Liver (tissue), 3 donors: ENCODE results near the gene LDB2.

Source experiments
- EGR1 ChIP-seq, 2 donors: IDR thresholded peaks; 2 replicates each; pipeline ENCODE4 v1.6.1; 2016 to 2018; ENCODE audit warnings: antibody characterized with exemption in 2 of 2, low read depth in 2 of 2
- NR2F2 ChIP-seq: IDR thresholded peaks from 2 replicates; pipeline ENCODE4 v1.6.1; 2016; ENCODE audit warnings: antibody characterized with exemption
- YY1 ChIP-seq: IDR thresholded peaks from 2 replicates; pipeline ENCODE4 v1.6.1; 2016; ENCODE audit warnings: antibody characterized with exemption, mild to moderate bottlenecking
- TF ChIP-seq, protein P1 (sequence below): IDR thresholded peaks from 2 replicates; pipeline ENCODE4 v1.6.1; 2016; ENCODE audit warnings: antibody characterized with exemption, mild to moderate bottlenecking
- TF ChIP-seq, protein P2 (sequence below): fragments of 150-350 bp; IDR thresholded peaks from 2 replicates; pipeline ENCODE4 v1.5.1; 2017; ENCODE audit warnings: improper control_type of control experiment, low read depth, low read length; ENCODE audit not compliant: missing input control
- TF ChIP-seq, protein P3 (sequence below): IDR thresholded peaks from 2 replicates; pipeline ENCODE4 v1.6.1; 2016; ENCODE audit warnings: antibody characterized with exemption
- donor health status: healthy.
- donor health status: healthy.

DNA sequence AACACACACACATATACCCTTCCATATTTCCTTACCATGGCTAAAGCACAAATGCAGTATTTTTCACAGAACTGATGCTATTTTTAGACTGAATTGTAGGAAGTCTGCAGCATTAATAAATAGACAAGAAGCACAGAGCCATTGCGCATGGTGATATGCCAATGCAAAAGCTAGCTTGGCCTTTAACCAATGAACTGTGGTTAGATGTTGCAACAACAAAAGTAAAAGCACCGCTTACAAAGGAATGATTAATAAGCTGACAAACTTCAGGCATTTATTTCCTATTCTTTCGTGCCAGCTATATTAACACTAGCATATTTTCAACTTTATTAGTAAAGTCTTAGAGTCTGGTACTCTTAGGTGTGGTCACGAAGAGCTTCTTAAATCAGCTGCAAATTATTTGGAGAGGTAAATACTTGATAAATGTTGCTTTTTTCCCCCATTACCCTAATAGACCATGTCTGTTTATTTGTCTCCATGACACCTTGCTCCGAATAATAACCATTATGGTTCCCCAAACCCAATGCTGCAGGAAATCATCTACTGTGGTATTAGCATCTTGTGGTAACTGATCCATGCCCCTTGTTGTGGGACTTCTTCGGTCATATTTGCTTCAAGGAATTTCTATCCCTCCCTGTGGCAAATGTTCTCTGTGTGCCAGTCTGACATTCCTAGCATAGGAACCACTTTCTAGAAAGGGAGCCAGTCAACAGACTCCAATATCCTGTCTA lies 366.0 kb downstream of the LDB2 start:
- TF ChIP-seq, protein P1, sequence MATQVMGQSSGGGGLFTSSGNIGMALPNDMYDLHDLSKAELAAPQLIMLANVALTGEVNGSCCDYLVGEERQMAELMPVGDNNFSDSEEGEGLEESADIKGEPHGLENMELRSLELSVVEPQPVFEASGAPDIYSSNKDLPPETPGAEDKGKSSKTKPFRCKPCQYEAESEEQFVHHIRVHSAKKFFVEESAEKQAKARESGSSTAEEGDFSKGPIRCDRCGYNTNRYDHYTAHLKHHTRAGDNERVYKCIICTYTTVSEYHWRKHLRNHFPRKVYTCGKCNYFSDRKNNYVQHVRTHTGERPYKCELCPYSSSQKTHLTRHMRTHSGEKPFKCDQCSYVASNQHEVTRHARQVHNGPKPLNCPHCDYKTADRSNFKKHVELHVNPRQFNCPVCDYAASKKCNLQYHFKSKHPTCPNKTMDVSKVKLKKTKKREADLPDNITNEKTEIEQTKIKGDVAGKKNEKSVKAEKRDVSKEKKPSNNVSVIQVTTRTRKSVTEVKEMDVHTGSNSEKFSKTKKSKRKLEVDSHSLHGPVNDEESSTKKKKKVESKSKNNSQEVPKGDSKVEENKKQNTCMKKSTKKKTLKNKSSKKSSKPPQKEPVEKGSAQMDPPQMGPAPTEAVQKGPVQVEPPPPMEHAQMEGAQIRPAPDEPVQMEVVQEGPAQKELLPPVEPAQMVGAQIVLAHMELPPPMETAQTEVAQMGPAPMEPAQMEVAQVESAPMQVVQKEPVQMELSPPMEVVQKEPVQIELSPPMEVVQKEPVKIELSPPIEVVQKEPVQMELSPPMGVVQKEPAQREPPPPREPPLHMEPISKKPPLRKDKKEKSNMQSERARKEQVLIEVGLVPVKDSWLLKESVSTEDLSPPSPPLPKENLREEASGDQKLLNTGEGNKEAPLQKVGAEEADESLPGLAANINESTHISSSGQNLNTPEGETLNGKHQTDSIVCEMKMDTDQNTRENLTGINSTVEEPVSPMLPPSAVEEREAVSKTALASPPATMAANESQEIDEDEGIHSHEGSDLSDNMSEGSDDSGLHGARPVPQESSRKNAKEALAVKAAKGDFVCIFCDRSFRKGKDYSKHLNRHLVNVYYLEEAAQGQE = no peak
- TF ChIP-seq EGR1 (IDR thresholded peaks at IDR 0.05; ENCODE audit: low read depth in 2 of 2) = no peak
- TF ChIP-seq, protein P2, sequence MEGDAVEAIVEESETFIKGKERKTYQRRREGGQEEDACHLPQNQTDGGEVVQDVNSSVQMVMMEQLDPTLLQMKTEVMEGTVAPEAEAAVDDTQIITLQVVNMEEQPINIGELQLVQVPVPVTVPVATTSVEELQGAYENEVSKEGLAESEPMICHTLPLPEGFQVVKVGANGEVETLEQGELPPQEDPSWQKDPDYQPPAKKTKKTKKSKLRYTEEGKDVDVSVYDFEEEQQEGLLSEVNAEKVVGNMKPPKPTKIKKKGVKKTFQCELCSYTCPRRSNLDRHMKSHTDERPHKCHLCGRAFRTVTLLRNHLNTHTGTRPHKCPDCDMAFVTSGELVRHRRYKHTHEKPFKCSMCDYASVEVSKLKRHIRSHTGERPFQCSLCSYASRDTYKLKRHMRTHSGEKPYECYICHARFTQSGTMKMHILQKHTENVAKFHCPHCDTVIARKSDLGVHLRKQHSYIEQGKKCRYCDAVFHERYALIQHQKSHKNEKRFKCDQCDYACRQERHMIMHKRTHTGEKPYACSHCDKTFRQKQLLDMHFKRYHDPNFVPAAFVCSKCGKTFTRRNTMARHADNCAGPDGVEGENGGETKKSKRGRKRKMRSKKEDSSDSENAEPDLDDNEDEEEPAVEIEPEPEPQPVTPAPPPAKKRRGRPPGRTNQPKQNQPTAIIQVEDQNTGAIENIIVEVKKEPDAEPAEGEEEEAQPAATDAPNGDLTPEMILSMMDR = no peak
- no peak for TF ChIP-seq YY1
- TF ChIP-seq, protein P3, sequence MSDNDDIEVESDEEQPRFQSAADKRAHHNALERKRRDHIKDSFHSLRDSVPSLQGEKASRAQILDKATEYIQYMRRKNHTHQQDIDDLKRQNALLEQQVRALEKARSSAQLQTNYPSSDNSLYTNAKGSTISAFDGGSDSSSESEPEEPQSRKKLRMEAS = no peak
- peak; percentile 53 for TF ChIP-seq NR2F2
